Measurements from ENCODE around the gene ARTN.

ARTN gene

DNA sequence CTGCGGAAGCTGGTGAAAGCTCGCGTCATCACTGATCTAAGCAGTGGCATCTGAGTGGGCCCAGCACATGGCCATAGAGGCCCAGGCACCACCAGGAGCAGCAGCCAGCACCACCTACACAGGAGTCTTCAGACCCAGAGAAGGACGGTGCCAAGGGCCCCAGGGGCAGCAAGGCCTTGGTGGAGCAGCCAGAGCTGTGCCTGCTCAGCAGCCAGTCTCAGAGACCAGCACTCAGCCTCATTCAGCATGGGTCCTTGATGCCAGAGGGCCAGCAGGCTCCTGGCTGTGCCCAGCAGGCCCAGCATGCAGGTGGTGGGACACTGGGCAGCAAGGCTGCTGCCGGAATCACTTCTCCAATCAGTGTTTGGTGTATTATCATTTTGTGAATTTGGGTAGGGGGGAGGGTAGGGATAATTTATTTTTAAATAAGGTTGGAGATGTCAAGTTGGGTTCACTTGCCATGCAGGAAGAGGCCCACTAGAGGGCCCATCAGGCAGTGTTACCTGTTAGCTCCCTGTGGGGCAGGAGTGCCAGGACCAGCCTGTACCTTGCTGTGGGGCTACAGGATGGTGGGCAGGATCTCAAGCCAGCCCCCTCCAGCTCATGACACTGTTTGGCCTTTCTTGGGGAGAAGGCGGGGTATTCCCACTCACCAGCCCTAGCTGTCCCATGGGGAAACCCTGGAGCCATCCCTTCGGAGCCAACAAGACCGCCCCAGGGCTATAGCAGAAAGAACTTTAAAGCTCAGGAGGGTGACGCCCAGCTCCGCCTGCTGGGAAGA lies 3.2 kb upstream of the ARTN start:
- peaks cover 10% of the 10 kb centered on the region for H3K4me1 ChIP-seq (ENCODE audit: insufficient read depth, low read length)
- no peak overlapping the region for H3K9ac ChIP-seq (ENCODE audit: low read depth, low read length)
- H3K4me3 ChIP-seq (ENCODE audit: low read length): no peak overlapping the region
- H3K27me3 ChIP-seq (ENCODE audit: insufficient read depth, low read length): peaks cover 11% of the 10 kb centered on the region
- H3K36me3 ChIP-seq (ENCODE audit: insufficient read depth, low read length): no peaks in the 10 kb centered on the region
- H3K27ac ChIP-seq (ENCODE audit: low read depth, low read length): no peak overlapping the region
- WGBS: 82% methylated on average over 10 of the region's 10 CpGs
- no peaks in the 10 kb centered on the region for H3K9me3 ChIP-seq (ENCODE audit: insufficient read depth, low read depth, low read length)

DNA sequence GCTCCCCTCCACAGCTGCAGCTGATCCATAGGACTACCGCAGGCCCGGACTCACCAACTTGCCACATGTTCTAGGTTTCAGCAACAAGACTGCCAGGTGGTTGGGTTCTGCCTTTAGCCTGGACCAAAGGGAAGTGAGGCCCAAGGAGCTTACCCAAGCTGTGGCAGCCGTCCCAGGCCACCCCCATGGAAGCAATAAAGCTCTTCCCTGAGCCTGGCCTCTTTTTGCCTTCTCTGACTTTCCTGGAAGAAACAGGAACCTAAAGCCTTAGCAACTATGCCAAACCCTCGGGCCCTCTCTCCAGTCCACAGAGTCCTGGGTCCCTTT lies 2.7 kb upstream of the ARTN start:
- WGBS: 77% methylated on average over 4 of the region's 4 CpGs

DNA sequence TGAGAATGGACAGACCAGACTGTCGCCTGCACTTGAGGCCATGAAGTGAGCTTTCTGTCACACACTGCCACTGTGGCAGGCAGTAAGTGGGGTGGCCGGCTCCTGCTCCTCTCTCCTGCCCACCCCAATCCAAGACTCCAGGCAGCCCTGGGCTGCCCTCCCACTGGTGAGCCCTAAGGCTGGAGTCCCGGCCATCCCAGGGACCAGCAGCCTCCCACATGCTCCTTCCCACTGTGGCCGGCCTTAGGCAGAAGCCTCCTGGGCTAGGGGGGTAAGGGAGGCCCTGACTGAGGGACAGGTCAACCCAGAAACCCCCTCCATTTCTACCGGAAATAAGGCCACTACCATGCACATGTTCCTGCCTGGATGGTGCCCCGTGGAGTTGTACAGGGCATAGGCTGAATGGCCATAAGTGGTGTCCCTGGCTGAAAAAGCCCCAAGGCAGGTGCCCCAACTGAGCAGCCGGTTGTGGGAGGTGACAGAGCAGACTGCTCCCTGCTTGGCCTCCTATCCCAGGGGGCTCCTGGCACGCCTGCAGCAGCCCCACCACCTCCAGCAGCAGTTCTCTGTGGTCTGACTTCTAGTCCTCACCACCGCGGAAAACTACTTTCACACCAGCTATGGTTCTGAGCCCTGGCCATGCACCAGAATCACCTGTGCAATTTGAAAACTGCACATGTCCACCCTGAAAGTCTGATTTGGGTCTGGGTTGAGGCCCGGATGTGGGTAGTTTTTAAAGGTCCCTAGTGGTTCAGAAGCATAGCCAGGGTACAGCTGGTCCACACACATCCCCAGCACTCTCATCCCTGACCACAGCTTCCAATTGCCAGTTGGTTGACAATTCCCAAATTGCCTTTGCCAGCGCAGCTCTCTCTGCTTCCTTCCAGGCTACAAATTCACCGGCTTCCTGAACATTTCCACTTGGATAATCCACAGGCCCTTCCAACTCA lies 1.6 kb upstream of the ARTN start:
- H3K9me3 ChIP-seq (ENCODE audit: insufficient read depth, low read depth, low read length): no peaks in the 10 kb centered on the region
- peaks cover 11% of the 10 kb centered on the region for H3K4me1 ChIP-seq (ENCODE audit: insufficient read depth, low read length)
- peaks cover 24% of the 10 kb centered on the region for H3K27me3 ChIP-seq (ENCODE audit: insufficient read depth, low read length)
- H3K4me3 ChIP-seq (ENCODE audit: low read length): no peak overlapping the region
- no peak overlapping the region for H3K27ac ChIP-seq (ENCODE audit: low read depth, low read length)
- no peak overlapping the region for H3K9ac ChIP-seq (ENCODE audit: low read depth, low read length)
- 86% methylated on average over 12 of the region's 13 CpGs for whole genome bisulfite sequencing
- no peaks in the 10 kb centered on the region; the same call in 1 of the 2 replicates for H3K36me3 ChIP-seq (ENCODE audit: insufficient read depth, low read length)

More for the DNA sequence above, 2.7 kb upstream of the ARTN start:
- H3K9me3 ChIP-seq (ENCODE audit: insufficient read depth, low read depth, low read length): no peaks in the 10 kb centered on the region
- no peak overlapping the region for H3K9ac ChIP-seq (ENCODE audit: low read depth, low read length)
- no peak overlapping the region for H3K27ac ChIP-seq (ENCODE audit: low read depth, low read length)
- no peaks in the 10 kb centered on the region for H3K36me3 ChIP-seq (ENCODE audit: insufficient read depth, low read length)
- peaks cover 15% of the 10 kb centered on the region for H3K27me3 ChIP-seq (ENCODE audit: insufficient read depth, low read length)
- no peak overlapping the region for H3K4me3 ChIP-seq (ENCODE audit: low read length)
- H3K4me1 ChIP-seq (ENCODE audit: insufficient read depth, low read length): peaks cover 10% of the 10 kb centered on the region

DNA sequence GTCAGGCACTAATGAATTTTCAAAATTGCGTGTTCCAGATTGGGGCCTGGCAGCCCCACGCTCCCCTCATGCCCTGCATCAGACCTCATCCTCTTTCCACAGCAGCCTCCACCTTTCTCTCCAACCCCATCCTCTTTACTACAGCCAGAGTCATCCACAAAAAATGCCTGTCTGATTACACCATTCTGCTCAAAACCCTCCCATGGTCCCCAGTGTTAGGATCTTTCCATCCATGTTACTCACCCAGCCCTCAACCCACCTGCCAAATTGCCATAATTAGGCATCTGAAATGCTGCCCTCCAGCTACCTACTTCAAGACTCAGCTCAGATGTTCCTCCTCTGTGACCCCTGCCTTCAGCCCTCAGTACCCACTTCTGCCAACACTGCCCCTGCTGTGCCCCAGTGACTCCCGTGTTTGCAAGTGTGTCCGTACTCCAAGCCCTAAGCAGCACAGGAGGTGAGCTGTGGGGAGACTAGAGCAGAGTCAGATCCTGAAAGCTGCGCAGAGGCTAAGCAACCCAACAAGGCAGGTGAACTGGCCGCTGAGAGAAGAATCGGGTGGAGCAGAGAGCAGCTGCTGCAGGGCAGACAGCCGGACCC lies 715 bp upstream of the ARTN start:
- Histone ChIP-seq H3K36me3 (ENCODE audit: insufficient read depth, low read length) (peaks cover 5% of the 10 kb centered on the region; the same call in 1 of the 2 replicates), H3K9me3 (ENCODE audit: insufficient read depth, low read depth, low read length) (no peaks in the 10 kb centered on the region), H3K9ac (ENCODE audit: low read depth, low read length) (peak overlapping the region; percentile 56), H3K4me1 (ENCODE audit: insufficient read depth, low read length) (peaks cover 13% of the 10 kb centered on the region), H3K27ac (ENCODE audit: low read depth, low read length) (no peak overlapping the region), H3K27me3 (ENCODE audit: insufficient read depth, low read length) (peaks cover 25% of the 10 kb centered on the region), H3K4me3 (ENCODE audit: low read length) (peak overlapping the region; percentile 61)
- 31% methylated on average over 8 of the region's 8 CpGs for WGBS

DNA sequence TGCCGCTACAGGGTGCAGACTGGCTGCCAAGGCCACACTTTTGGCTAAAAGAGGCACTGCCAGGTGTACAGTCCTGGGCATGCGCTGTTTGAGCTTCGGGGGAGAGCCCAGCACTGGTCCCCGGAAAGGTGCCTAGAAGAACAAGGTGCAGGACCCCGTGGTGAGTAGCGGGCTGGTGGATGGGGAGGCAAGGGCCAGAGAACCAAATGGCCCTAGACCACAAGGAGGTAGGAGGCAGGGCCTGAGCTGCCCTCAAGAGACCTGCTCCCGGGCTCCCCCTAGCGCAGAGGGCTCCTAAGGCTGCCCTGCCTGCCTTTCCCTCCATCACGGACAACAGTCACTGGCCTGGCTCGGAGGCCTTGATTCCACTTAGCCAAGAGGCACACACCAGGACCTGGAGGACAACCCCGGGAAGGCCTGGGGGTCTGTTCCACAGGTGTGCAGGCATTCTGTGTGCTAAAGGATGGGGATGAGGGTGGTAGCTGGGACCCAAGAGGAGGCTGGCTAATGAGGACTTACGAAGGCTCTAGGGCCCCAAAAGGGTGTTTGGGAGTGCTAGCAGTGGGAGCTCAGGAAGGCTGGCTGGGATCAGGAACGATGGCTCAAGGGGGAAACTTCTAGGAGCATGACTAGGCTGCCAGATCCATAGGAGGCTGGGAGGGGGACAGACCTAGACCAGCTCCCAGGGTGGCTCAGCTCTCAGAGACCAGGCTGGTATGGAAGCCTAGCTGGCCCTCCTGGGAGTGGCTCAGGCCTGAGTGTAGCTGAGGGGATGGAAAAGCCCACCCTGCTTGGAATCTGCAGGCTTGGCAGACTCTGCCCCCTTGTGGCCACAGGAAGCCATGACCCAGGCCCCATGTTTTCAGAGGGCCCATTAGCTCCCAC lies 742 bp downstream of the ARTN start:
- Histone ChIP-seq H3K4me3 (ENCODE audit: low read length) (peak overlapping the region; percentile 61), H3K27me3 (ENCODE audit: insufficient read depth, low read length) (peaks cover 25% of the 10 kb centered on the region), H3K27ac (ENCODE audit: low read depth, low read length) (0 out of 2 replicates have a peak overlapping the region, but pooled peaks have one; percentile 14), H3K9me3 (ENCODE audit: insufficient read depth, low read depth, low read length) (no peaks in the 10 kb centered on the region), H3K36me3 (ENCODE audit: insufficient read depth, low read length) (peaks cover 5% of the 10 kb centered on the region; the same call in 1 of the 2 replicates), H3K9ac (ENCODE audit: low read depth, low read length) (no peak overlapping the region), H3K4me1 (ENCODE audit: insufficient read depth, low read length) (peaks cover 19% of the 10 kb centered on the region)
- 58% methylated on average over 13 of the region's 13 CpGs for WGBS

DNA sequence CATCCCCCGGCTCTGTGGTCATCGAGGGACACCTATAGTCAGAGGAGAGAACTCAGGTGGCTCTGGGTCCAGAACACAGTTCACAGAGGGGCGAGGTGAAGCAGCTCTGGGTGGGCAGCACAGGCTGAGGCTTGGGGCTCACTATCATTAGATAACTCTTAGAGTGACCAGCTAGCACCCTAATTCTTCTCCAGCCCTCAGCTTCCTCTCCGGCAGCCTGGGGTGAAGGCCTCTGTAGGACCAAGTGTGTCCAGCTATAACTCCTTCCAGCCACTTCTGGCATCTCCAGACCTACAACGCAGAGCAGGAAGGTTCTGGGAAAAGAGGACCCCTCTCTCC lies 1.4 kb downstream of the ARTN start:
- H3K9me3 ChIP-seq (ENCODE audit: insufficient read depth, low read depth, low read length): no peaks in the 10 kb centered on the region
- no peak overlapping the region for H3K27ac ChIP-seq (ENCODE audit: low read depth, low read length)
- H3K9ac ChIP-seq (ENCODE audit: low read depth, low read length): no peak overlapping the region
- peaks cover 25% of the 10 kb centered on the region for H3K27me3 ChIP-seq (ENCODE audit: insufficient read depth, low read length)
- WGBS: 43% methylated on average over 5 of the region's 5 CpGs
- H3K4me1 ChIP-seq (ENCODE audit: insufficient read depth, low read length): peaks cover 17% of the 10 kb centered on the region
- H3K4me3 ChIP-seq (ENCODE audit: low read length): peak overlapping the region; percentile 64; the same call in 1 of the 2 replicates
- peaks cover 5% of the 10 kb centered on the region; the same call in 1 of the 2 replicates for H3K36me3 ChIP-seq (ENCODE audit: insufficient read depth, low read length)

DNA sequence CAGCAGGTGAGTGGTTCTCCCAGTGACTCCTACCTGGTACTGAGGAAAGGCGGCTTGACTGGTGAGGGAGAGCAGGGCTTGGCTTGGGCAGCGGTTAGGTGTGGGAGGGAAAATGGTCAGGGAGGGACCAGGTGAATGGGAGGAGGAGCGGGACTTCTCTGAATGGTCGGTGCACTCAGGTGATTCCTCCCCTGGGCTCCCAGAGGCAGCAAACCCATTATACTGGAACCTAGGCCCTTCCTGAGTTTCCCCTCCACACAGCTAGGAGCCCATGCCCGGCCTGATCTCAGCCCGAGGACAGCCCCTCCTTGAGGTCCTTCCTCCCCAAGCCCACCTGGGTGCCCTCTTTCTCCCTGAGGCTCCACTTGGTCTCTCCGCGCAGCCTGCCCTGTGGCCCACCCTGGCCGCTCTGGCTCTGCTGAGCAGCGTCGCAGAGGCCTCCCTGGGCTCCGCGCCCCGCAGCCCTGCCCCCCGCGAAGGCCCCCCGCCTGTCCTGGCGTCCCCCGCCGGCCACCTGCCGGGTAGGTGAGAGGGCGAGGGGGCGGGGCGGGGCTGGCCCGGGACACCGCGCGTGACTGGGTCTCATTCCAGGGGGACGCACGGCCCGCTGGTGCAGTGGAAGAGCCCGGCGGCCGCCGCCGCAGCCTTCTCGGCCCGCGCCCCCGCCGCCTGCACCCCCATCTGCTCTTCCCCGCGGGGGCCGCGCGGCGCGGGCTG lies 2.3 kb downstream of the ARTN start:
- no peak overlapping the region for H3K27ac ChIP-seq (ENCODE audit: low read depth, low read length)
- no peak overlapping the region for H3K9ac ChIP-seq (ENCODE audit: low read depth, low read length)

DNA sequence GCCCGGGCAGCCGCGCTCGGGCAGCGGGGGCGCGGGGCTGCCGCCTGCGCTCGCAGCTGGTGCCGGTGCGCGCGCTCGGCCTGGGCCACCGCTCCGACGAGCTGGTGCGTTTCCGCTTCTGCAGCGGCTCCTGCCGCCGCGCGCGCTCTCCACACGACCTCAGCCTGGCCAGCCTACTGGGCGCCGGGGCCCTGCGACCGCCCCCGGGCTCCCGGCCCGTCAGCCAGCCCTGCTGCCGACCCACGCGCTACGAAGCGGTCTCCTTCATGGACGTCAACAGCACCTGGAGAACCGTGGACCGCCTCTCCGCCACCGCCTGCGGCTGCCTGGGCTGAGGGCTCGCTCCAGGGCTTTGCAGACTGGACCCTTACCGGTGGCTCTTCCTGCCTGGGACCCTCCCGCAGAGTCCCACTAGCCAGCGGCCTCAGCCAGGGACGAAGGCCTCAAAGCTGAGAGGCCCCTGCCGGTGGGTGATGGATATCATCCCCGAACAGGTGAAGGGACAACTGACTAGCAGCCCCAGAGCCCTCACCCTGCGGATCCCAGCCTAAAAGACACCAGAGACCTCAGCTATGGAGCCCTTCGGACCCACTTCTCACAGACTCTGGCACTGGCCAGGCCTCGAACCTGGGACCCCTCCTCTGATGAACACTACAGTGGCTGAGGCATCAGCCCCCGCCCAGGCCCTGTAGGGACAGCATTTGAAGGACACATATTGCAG lies 3.0 kb downstream of the ARTN start:
- 5% methylated on average over 56 of the region's 56 CpGs for WGBS
- peaks cover 25% of the 10 kb centered on the region for H3K27me3 ChIP-seq (ENCODE audit: insufficient read depth, low read length)
- peaks cover 16% of the 10 kb centered on the region for H3K4me1 ChIP-seq (ENCODE audit: insufficient read depth, low read length)
- no peak overlapping the region for H3K27ac ChIP-seq (ENCODE audit: low read depth, low read length)
- H3K9me3 ChIP-seq (ENCODE audit: insufficient read depth, low read depth, low read length): no peaks in the 10 kb centered on the region
- 0 out of 2 replicates have a peak overlapping the region, but pooled peaks have one; percentile 52 for H3K9ac ChIP-seq (ENCODE audit: low read depth, low read length)
- H3K4me3 ChIP-seq (ENCODE audit: low read length): peak overlapping the region; percentile 64
- peaks cover 5% of the 10 kb centered on the region; the same call in 1 of the 2 replicates for H3K36me3 ChIP-seq (ENCODE audit: insufficient read depth, low read length)

More for the DNA sequence above, 2.3 kb downstream of the ARTN start:
- Histone ChIP-seq H3K27me3 (ENCODE audit: insufficient read depth, low read length) (peaks cover 25% of the 10 kb centered on the region), H3K9me3 (ENCODE audit: insufficient read depth, low read depth, low read length) (no peaks in the 10 kb centered on the region), H3K36me3 (ENCODE audit: insufficient read depth, low read length) (peaks cover 5% of the 10 kb centered on the region; the same call in 1 of the 2 replicates), H3K4me1 (ENCODE audit: insufficient read depth, low read length) (peaks cover 16% of the 10 kb centered on the region), H3K4me3 (ENCODE audit: low read length) (peak overlapping the region; percentile 64)
- 8% methylated on average over 48 of the region's 48 CpGs for WGBS

DNA sequence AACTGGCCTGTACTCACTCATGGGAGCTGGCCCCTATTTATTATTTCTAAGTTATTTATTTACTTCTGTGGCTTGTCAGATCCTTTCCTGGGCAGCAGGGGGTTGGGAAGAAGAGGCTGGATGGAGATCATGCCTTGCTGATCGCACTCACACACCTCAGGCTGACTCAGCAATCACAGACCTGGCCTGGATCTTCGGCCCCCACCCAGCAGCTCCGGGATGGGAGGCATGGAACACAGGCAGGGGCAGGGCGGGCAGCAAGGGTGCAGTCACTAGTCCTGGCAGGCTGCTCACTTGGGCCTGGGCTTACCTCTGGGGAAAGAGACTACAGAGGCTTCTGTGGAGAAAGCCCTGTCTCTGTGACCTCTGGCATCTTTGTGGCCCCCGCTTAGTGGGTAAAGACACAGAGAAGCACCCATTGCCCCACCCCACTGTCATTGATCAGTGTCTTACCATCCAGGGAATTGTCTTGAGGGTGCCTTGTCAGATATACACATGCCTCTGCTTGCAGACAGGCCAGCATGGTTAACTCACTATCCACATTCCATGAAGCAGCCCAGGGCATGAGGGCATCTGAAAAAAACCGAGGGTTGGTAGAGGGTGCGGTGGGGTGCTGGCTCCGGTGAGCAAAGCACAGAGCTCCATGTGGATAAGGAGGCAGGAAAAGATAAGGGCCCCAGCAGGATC lies 3.7 kb downstream of the ARTN start:
- Histone ChIP-seq H3K27me3 (ENCODE audit: insufficient read depth, low read length) (peaks cover 22% of the 10 kb centered on the region), H3K9ac (ENCODE audit: low read depth, low read length) (no peak overlapping the region), H3K36me3 (ENCODE audit: insufficient read depth, low read length) (peaks cover 5% of the 10 kb centered on the region; the same call in 1 of the 2 replicates), H3K4me3 (ENCODE audit: low read length) (no peak overlapping the region), H3K4me1 (ENCODE audit: insufficient read depth, low read length) (peaks cover 16% of the 10 kb centered on the region), H3K9me3 (ENCODE audit: insufficient read depth, low read depth, low read length) (no peaks in the 10 kb centered on the region), H3K27ac (ENCODE audit: low read depth, low read length) (no peak overlapping the region)
- 87% methylated on average over 8 of the region's 8 CpGs for WGBS
